Skeletal muscle satellite cell (primary cell): ENCODE results near the gene NRP1.

Source experiments
- H3K27me3 ChIP-seq: 2 replicates; pipeline ENCODE4 v1.7.0; 2013; ENCODE audit warnings: low read length; ENCODE audit not compliant: control insufficient read depth, insufficient read depth
- H3K36me3 ChIP-seq: 2 replicates; pipeline ENCODE4 v1.7.0; 2013; ENCODE audit warnings: mild to moderate bottlenecking, control low read depth, low read length; ENCODE audit not compliant: insufficient read depth
- H3K4me1 ChIP-seq: 2 replicates; pipeline ENCODE4 v1.7.0; 2013; ENCODE audit warnings: low read length; ENCODE audit not compliant: control insufficient read depth, insufficient read depth
- H3K4me2 ChIP-seq: 2 replicates; pipeline ENCODE4 v1.7.0; 2013; ENCODE audit warnings: mild to moderate bottlenecking, low read length
- H3K4me3 ChIP-seq: 2 replicates; pipeline ENCODE4 v1.7.0; 2013; ENCODE audit warnings: low read length
- H3K9ac ChIP-seq: 2 replicates; pipeline ENCODE4 v1.7.0; 2013; ENCODE audit warnings: mild to moderate bottlenecking, low read depth, low read length, moderate library complexity
- H3K9me3 ChIP-seq: replicated peaks from 2 replicates; pipeline ENCODE4 v1.7.0; 2013; ENCODE audit warnings: mild to moderate bottlenecking, control low read depth, low read length

Gene NRP1

GRCh38 chr10:33254556-33255160 lies 79.8 kb downstream of the NRP1 start:
- peaks cover 87% of the 10 kb centered on the region for H3K36me3 ChIP-seq

GRCh38 chr10:33253411-33253810 lies 81.1 kb downstream of the NRP1 start:
- peaks cover 58% of the 10 kb centered on the region for H3K4me1 ChIP-seq
- H3K9me3 ChIP-seq, result no peaks in the 10 kb centered on the region
- H3K27me3 ChIP-seq, result no peaks in the 10 kb centered on the region
- H3K4me2 ChIP-seq, result peak overlapping the region; percentile 32
- peak overlapping the region; percentile 77 for H3K9ac ChIP-seq
- peaks cover 86% of the 10 kb centered on the region for H3K36me3 ChIP-seq
- peak overlapping the region; percentile 33 for H3K4me3 ChIP-seq

More at GRCh38 chr10:33254556-33255160, 79.8 kb downstream of the NRP1 start:
- Histone ChIP-seq H3K9me3 (no peaks in the 10 kb centered on the region), H3K9ac (no peak overlapping the region), H3K4me3 (no peak overlapping the region), H3K4me2 (no peak overlapping the region), H3K27me3 (no peaks in the 10 kb centered on the region), H3K4me1 (peaks cover 58% of the 10 kb centered on the region)

GRCh38 chr10:33252794-33253203 lies 81.7 kb downstream of the NRP1 start:
- Histone ChIP-seq H3K4me2 (peak overlapping the region; percentile 45), H3K4me1 (peaks cover 61% of the 10 kb centered on the region), H3K9me3 (no peaks in the 10 kb centered on the region), H3K9ac (peak overlapping the region; percentile 77), H3K4me3 (peak overlapping the region; percentile 33), H3K36me3 (peaks cover 85% of the 10 kb centered on the region), H3K27me3 (no peaks in the 10 kb centered on the region)

- Histone ChIP-seq H3K4me2 (peak overlapping the region; percentile 45), H3K27me3 (no peaks in the 10 kb centered on the region), H3K9me3 (no peaks in the 10 kb centered on the region), H3K9ac (peak overlapping the region; percentile 62), H3K4me1 (peaks cover 61% of the 10 kb centered on the region), H3K4me3 (no peak overlapping the region), H3K36me3 (peaks cover 85% of the 10 kb centered on the region)
Measured at GRCh38 chr10:33252324-33252723, 82.1 kb downstream of the NRP1 start.

- peaks cover 60% of the 10 kb centered on the region for H3K4me1 ChIP-seq
- no peak overlapping the region for H3K4me3 ChIP-seq
- H3K27me3 ChIP-seq, result no peaks in the 10 kb centered on the region
- H3K9me3 ChIP-seq, result no peaks in the 10 kb centered on the region
- peaks cover 88% of the 10 kb centered on the region for H3K36me3 ChIP-seq
- no peak overlapping the region for H3K9ac ChIP-seq
- H3K4me2 ChIP-seq, result no peak overlapping the region
Measured at GRCh38 chr10:33249659-33250345, 84.7 kb downstream of the NRP1 start.

- Histone ChIP-seq H3K4me3 (no peak overlapping the region), H3K9me3 (no peaks in the 10 kb centered on the region), H3K27me3 (no peaks in the 10 kb centered on the region), H3K4me2 (peak overlapping the region; percentile 35), H3K36me3 (peaks cover 88% of the 10 kb centered on the region), H3K9ac (peak overlapping the region; percentile 49), H3K4me1 (peaks cover 56% of the 10 kb centered on the region)
Measured at GRCh38 chr10:33249137-33249536, 85.3 kb downstream of the NRP1 start.

- peak overlapping the region; percentile 49 for H3K9ac ChIP-seq
- H3K9me3 ChIP-seq, result no peaks in the 10 kb centered on the region
- H3K27me3 ChIP-seq, result no peaks in the 10 kb centered on the region
- peak overlapping the region; percentile 35 for H3K4me2 ChIP-seq
- peaks cover 87% of the 10 kb centered on the region for H3K36me3 ChIP-seq
- no peak overlapping the region for H3K4me3 ChIP-seq
- H3K4me1 ChIP-seq, result peaks cover 51% of the 10 kb centered on the region
Measured at GRCh38 chr10:33248638-33249037, 85.8 kb downstream of the NRP1 start.

GRCh38 chr10:33247221-33247922 lies 87.1 kb downstream of the NRP1 start:
- no peak overlapping the region for H3K9ac ChIP-seq
- H3K4me2 ChIP-seq, result no peak overlapping the region
- H3K9me3 ChIP-seq, result no peaks in the 10 kb centered on the region
- peaks cover 40% of the 10 kb centered on the region for H3K4me1 ChIP-seq
- no peak overlapping the region for H3K4me3 ChIP-seq
- H3K36me3 ChIP-seq, result peaks cover 83% of the 10 kb centered on the region
- H3K27me3 ChIP-seq, result no peaks in the 10 kb centered on the region

GRCh38 chr10:33245343-33245742 lies 89.1 kb downstream of the NRP1 start:
- no peaks in the 10 kb centered on the region for H3K27me3 ChIP-seq
- H3K4me2 ChIP-seq, result no peak overlapping the region
- no peak overlapping the region for H3K4me3 ChIP-seq
- H3K9ac ChIP-seq, result no peak overlapping the region
- peaks cover 36% of the 10 kb centered on the region for H3K4me1 ChIP-seq
- no peaks in the 10 kb centered on the region for H3K9me3 ChIP-seq
- H3K36me3 ChIP-seq, result peaks cover 74% of the 10 kb centered on the region

- H3K4me1 ChIP-seq, result peaks cover 35% of the 10 kb centered on the region
- no peak overlapping the region for H3K9ac ChIP-seq
- peaks cover 74% of the 10 kb centered on the region for H3K36me3 ChIP-seq
- H3K4me3 ChIP-seq, result no peak overlapping the region
- no peaks in the 10 kb centered on the region for H3K9me3 ChIP-seq
- no peak overlapping the region for H3K4me2 ChIP-seq
- no peaks in the 10 kb centered on the region for H3K27me3 ChIP-seq
Measured at GRCh38 chr10:33244354-33244967, 90.0 kb downstream of the NRP1 start.

GRCh38 chr10:33243703-33244102 lies 90.8 kb downstream of the NRP1 start:
- Histone ChIP-seq H3K4me3 (no peak overlapping the region), H3K9me3 (no peaks in the 10 kb centered on the region), H3K4me1 (peaks cover 35% of the 10 kb centered on the region), H3K36me3 (peaks cover 74% of the 10 kb centered on the region), H3K4me2 (no peak overlapping the region), H3K27me3 (no peaks in the 10 kb centered on the region), H3K9ac (no peak overlapping the region)
